K562 (cell line): ENCODE results near the gene SRP54. TPM values are rescaled to one million over a fixed set of nuclear protein-coding genes. Genes with fewer than 3 reads are reported as not detected.
A peak's percentile ranks its signal among the peaks of the same experiment; 100 is the strongest.

Experiments used
- BHLHE40 ChIP-seq: IDR thresholded peaks from 2 replicates; pipeline ENCODE4 v1.6.1; 2011; ENCODE audit warnings: low read length, improper control_type of control experiment
- C11orf30 ChIP-seq: fragments of 450-650 bp; IDR thresholded peaks from 2 replicates; pipeline ENCODE4 v1.6.1; 2016; ENCODE audit warnings: low read depth, mild to moderate bottlenecking
- EGR1 ChIP-seq: fragments of 450-650 bp; conservative IDR thresholded peaks from 2 replicates; pipeline ENCODE4 v1.6.1; 2017; ENCODE audit warnings: mild to moderate bottlenecking
- EHMT2 ChIP-seq: fragments of 450-650 bp; IDR thresholded peaks from 2 replicates; pipeline ENCODE4 v1.6.1; 2018; ENCODE audit warnings: antibody characterized with exemption
- HDAC2 ChIP-seq: fragments of 450-650 bp; IDR thresholded peaks from 2 replicates; pipeline ENCODE4 v1.6.1; 2016; ENCODE audit warnings: mild to moderate bottlenecking
- HSF4 ChIP-seq: fragments of 250-450 bp; sonication (Bioruptor Pico); IDR thresholded peaks from 2 replicates; pipeline ENCODE4 v2.1.2; 2022; ENCODE audit warnings: mild to moderate bottlenecking, moderate library complexity, borderline replicate concordance
- NFE2 ChIP-seq: IDR thresholded peaks from 2 replicates; pipeline ENCODE4 v1.6.1; 2014; ENCODE audit warnings: antibody characterized with exemption, low read depth
- RBM25 ChIP-seq: fragments of 200-400 bp; formaldehyde crosslinking; IDR thresholded peaks from 2 replicates; pipeline ENCODE4 v1.6.1; 2018; ENCODE audit warnings: low read length, low read depth, moderate library complexity; ENCODE audit not compliant: severe bottlenecking
- SMAD3 ChIP-seq: fragments of 450-650 bp; formaldehyde crosslinking; conservative IDR thresholded peaks from 2 replicates; pipeline ENCODE4 v1.4.0; 2020; ENCODE audit warnings: mild to moderate bottlenecking
- ZNF707 ChIP-seq: fragments of 250-450 bp; sonication (Bioruptor Pico); conservative IDR thresholded peaks from 2 replicates; pipeline ENCODE4 v1.8.0; 2022; ENCODE audit warnings: inconsistent platforms, mild to moderate bottlenecking, moderate library complexity
- polyA plus RNA-seq, 8 experiments: library from polyadenylated mRNA; depleted of rRNA in 4 of 8; stranded (reverse) in 5 of 8; unstranded in 3 of 8; fragments of >200 nt; fragmentation: Nextera tagmentation in 2 of 8; fragmentation: Illumina TruSeq in 1 of 8; extraction: Ambion mirVana in 2 of 8; extraction: Trizol in 1 of 8; gene quantifications; 2 replicates each; pipeline versions ENCODE4 v1.2.1 to v1.2.3, GENCODE V29; 2011 to 2014; ENCODE audit warnings: inconsistent platforms in 1 of 8, missing spikeins in 1 of 8
- total RNA-seq, 7 experiments: library from RNA; depleted of rRNA in 6 of 7; stranded (reverse); fragments of >200 nt in 6 of 7; fragmentation: Illumina TruSeq in 2 of 7; extraction: Trizol in 2 of 7; gene quantifications; 2 replicates each; pipeline versions ENCODE4 v1.2.1 to v1.2.3, GENCODE V29; 2011 to 2021; ENCODE audit warnings: low replicate concordance in 1 of 7
- TF ChIP-seq, protein P1 (sequence below): sonication (generic); formaldehyde crosslinking; IDR thresholded peaks from 2 replicates; pipeline ENCODE4 v1.8.1; 2023; ENCODE audit warnings: missing genetic modification reagents, mild to moderate bottlenecking, borderline replicate concordance
- TF ChIP-seq, protein P2 (sequence below): sonication (generic); formaldehyde crosslinking; IDR thresholded peaks from 2 replicates; pipeline ENCODE4 v1.8.1; 2023; ENCODE audit warnings: mild to moderate bottlenecking, missing genetic modification reagents
- TF ChIP-seq, protein P3 (sequence below): sonication (generic); formaldehyde crosslinking; IDR thresholded peaks from 2 replicates; pipeline ENCODE4 v1.8.0; 2023; ENCODE audit warnings: missing genetic modification reagents, mild to moderate bottlenecking, borderline replicate concordance
- TF ChIP-seq, protein P4 (sequence below): fragments of 250-450 bp; sonication (Bioruptor Pico); IDR thresholded peaks from 2 replicates; pipeline ENCODE4 v1.9.0; 2021; ENCODE audit warnings: mild to moderate bottlenecking
- TF ChIP-seq, protein P5 (sequence below): fragments of 450-650 bp; IDR thresholded peaks from 2 replicates; pipeline ENCODE4 v1.6.1; 2016; ENCODE audit warnings: missing biosample characterization, missing genetic modification characterization

Gene SRP54
- total and polyA plus RNA-seq, 9 of the 15 experiments (the other 6 are each of a cell fraction or from before 2014, with no cell fraction given), result 28.6 to 69.8 (median 51.7) TPM

DNA sequence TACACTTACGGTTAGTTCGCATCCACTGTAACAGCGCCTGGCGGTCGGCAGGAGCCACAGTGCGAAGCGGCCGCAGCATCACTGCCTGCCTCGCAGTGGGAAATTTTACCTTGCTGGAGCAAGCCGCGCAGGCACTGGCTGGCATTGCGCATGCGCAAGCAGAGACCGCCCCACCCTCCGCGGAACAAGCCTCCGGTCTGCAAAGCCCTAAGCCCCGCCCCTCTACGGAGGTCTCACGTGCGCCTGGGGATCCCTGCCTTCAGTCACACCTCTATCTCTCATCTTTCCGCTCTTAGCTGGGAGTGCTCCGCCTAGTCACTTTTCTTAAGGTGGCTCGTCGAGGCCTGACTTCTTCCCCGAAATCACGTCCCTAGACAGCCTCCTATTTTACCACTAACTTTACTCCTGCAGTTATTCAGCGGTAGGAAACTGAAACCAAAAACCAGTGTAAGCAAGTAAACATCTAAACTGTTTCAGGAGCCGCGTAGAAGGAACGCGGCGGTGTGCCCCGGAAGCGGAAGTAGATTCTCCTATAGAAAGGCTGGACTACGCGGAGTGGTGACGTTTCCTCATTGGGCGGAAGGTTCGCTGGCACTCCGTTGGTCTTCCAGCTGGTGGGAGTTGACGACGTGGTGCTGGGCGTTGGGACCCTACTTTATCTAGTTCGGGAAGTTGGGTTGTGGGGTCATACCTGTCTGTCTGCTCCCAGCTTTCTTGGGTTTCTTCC is at the start of gene SRP54 (continued):
- TF ChIP-seq, protein P1, sequence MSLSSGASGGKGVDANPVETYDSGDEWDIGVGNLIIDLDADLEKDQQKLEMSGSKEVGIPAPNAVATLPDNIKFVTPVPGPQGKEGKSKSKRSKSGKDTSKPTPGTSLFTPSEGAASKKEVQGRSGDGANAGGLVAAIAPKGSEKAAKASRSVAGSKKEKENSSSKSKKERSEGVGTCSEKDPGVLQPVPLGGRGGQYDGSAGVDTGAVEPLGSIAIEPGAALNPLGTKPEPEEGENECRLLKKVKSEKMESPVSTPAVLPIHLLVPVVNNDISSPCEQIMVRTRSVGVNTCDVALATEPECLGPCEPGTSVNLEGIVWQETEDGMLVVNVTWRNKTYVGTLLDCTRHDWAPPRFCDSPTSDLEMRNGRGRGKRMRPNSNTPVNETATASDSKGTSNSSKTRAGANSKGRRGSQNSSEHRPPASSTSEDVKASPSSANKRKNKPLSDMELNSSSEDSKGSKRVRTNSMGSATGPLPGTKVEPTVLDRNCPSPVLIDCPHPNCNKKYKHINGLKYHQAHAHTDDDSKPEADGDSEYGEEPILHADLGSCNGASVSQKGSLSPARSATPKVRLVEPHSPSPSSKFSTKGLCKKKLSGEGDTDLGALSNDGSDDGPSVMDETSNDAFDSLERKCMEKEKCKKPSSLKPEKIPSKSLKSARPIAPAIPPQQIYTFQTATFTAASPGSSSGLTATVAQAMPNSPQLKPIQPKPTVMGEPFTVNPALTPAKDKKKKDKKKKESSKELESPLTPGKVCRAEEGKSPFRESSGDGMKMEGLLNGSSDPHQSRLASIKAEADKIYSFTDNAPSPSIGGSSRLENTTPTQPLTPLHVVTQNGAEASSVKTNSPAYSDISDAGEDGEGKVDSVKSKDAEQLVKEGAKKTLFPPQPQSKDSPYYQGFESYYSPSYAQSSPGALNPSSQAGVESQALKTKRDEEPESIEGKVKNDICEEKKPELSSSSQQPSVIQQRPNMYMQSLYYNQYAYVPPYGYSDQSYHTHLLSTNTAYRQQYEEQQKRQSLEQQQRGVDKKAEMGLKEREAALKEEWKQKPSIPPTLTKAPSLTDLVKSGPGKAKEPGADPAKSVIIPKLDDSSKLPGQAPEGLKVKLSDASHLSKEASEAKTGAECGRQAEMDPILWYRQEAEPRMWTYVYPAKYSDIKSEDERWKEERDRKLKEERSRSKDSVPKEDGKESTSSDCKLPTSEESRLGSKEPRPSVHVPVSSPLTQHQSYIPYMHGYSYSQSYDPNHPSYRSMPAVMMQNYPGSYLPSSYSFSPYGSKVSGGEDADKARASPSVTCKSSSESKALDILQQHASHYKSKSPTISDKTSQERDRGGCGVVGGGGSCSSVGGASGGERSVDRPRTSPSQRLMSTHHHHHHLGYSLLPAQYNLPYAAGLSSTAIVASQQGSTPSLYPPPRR (CRISPR knock-in tag), result no peak
- TF ChIP-seq, protein P2, sequence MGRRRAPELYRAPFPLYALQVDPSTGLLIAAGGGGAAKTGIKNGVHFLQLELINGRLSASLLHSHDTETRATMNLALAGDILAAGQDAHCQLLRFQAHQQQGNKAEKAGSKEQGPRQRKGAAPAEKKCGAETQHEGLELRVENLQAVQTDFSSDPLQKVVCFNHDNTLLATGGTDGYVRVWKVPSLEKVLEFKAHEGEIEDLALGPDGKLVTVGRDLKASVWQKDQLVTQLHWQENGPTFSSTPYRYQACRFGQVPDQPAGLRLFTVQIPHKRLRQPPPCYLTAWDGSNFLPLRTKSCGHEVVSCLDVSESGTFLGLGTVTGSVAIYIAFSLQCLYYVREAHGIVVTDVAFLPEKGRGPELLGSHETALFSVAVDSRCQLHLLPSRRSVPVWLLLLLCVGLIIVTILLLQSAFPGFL (CRISPR knock-in tag), result no peak
- no peak for TF ChIP-seq ZNF707
- TF ChIP-seq BHLHE40, result peak; percentile 100
- TF ChIP-seq EHMT2, result no peak
- TF ChIP-seq, protein P3, sequence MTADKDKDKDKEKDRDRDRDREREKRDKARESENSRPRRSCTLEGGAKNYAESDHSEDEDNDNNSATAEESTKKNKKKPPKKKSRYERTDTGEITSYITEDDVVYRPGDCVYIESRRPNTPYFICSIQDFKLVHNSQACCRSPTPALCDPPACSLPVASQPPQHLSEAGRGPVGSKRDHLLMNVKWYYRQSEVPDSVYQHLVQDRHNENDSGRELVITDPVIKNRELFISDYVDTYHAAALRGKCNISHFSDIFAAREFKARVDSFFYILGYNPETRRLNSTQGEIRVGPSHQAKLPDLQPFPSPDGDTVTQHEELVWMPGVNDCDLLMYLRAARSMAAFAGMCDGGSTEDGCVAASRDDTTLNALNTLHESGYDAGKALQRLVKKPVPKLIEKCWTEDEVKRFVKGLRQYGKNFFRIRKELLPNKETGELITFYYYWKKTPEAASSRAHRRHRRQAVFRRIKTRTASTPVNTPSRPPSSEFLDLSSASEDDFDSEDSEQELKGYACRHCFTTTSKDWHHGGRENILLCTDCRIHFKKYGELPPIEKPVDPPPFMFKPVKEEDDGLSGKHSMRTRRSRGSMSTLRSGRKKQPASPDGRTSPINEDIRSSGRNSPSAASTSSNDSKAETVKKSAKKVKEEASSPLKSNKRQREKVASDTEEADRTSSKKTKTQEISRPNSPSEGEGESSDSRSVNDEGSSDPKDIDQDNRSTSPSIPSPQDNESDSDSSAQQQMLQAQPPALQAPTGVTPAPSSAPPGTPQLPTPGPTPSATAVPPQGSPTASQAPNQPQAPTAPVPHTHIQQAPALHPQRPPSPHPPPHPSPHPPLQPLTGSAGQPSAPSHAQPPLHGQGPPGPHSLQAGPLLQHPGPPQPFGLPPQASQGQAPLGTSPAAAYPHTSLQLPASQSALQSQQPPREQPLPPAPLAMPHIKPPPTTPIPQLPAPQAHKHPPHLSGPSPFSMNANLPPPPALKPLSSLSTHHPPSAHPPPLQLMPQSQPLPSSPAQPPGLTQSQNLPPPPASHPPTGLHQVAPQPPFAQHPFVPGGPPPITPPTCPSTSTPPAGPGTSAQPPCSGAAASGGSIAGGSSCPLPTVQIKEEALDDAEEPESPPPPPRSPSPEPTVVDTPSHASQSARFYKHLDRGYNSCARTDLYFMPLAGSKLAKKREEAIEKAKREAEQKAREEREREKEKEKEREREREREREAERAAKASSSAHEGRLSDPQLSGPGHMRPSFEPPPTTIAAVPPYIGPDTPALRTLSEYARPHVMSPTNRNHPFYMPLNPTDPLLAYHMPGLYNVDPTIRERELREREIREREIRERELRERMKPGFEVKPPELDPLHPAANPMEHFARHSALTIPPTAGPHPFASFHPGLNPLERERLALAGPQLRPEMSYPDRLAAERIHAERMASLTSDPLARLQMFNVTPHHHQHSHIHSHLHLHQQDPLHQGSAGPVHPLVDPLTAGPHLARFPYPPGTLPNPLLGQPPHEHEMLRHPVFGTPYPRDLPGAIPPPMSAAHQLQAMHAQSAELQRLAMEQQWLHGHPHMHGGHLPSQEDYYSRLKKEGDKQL, result no peak
- TF ChIP-seq, protein P4, sequence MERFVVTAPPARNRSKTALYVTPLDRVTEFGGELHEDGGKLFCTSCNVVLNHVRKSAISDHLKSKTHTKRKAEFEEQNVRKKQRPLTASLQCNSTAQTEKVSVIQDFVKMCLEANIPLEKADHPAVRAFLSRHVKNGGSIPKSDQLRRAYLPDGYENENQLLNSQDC (CRISPR knock-in tag), result no peak
- no peak for TF ChIP-seq RBM25
- peak; percentile 66 for TF ChIP-seq EGR1
- TF ChIP-seq HSF4 (CRISPR knock-in tag), result no peak
- no peak for TF ChIP-seq SMAD3 (CRISPR knock-in tag)
- TF ChIP-seq NFE2, result no peak
- TF ChIP-seq HDAC2, result peak; percentile 73; the same call in 1 of the 2 replicates
- TF ChIP-seq, protein P5, sequence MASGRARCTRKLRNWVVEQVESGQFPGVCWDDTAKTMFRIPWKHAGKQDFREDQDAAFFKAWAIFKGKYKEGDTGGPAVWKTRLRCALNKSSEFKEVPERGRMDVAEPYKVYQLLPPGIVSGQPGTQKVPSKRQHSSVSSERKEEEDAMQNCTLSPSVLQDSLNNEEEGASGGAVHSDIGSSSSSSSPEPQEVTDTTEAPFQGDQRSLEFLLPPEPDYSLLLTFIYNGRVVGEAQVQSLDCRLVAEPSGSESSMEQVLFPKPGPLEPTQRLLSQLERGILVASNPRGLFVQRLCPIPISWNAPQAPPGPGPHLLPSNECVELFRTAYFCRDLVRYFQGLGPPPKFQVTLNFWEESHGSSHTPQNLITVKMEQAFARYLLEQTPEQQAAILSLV (tag), result no peak
- peak; percentile 75 for TF ChIP-seq C11orf30
